COLO829 (cell line): Measurements from ENCODE around the gene XIRP1.

Experiments used
- DNase-seq: peaks from one replicate; pipeline ENCODE4 v3.0.0; 2012; ENCODE audit warnings: low spot score

Gene XIRP1

DNA sequence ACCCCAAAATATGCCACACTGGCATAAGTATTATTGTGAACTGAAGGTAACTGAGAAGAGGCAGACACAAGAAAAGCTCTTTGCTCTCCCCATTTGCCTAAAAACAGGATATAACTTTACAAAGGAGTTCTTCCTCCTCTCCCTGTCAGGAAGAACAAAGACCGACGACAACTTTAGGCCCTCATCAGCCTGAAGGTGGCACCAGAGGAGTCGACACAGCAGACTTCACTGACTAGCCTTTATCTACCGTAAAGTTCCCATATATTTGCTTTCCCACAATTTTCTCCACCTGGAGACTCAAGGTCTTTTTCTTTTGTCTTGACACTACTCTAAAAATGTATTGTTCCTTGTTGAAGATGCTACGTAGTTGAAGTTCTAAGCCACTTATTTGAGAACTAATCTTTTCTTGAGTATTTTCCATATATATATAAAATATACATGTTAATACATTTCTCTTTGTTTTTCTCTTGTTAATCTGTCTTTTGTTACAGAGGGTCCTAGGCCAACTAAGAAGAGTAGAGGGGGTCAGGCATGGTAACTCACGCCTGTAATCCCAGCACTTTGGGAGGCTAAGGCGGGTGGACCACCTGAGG is 16.2 kb upstream of the XIRP1 start:
- peak; percentile 74 for DNase-seq

DNA sequence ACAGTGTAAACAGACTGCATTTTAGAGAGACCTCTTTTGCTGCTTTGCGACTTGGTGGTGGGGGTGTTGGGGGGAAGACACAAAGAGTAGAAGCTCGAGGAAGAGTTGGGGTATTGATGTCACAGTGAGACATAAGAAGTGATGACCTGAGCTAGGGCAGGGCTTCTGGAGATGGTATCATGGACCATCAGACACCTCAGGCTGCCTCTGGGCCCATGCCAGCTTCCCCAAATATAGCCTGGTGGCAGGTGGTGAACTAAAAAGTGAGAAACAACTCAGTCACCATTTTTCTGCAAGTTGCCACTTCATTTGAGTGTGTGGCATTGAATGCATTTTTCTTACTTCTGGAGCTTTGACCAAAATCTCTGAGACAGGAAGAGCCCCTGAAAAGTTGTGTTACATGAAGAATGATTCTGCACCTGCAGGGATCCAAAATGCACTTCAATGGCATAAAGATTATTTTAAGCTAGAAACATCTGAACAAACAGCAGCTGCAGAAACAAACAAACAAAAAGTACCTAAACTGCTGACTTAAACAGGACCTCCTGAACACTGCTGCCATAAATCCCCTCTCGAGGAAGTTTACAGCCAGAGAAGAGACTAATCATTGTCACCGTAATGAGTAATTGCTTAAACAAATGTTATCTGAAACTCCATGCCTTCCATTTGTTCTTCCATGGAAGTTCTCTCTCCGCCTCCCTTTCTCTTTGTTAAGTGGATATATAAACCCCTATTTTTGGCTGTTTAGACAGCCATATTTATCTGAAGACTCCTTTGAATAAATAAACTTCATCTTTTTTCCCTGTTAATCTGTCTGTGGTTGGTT is 15.2 kb upstream of the XIRP1 start:
- DNase-seq, result no peak

DNA sequence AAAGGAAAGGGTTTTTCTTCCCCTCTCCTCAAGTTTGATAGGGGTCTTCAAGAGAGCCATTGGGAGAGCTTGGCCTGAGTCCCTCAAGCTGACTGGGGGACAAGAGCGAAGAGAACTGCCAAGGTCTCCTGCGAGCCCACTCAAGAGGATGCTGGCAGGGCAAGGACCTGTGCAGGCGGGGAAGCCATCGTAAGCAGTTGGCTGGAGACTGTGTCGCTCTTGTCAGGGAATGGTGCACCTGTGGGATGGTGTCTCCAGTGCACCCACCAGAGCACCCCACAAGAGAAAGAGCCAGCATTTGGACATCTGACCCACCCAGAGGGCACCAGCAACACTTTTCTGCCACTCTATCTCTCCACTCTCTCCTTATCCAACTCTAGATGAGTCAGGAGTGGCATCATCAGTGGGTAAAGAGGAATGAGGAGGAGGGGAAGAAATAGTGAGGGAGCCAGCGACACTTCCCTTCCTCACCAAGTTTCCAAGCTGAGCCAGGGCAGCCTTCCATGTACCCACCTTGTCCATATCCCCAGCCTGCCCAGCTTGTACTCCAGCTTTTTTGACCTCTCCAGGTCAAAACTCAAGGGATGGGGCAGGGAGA is 13.6 kb upstream of the XIRP1 start:
- no peak for DNase-seq

DNA sequence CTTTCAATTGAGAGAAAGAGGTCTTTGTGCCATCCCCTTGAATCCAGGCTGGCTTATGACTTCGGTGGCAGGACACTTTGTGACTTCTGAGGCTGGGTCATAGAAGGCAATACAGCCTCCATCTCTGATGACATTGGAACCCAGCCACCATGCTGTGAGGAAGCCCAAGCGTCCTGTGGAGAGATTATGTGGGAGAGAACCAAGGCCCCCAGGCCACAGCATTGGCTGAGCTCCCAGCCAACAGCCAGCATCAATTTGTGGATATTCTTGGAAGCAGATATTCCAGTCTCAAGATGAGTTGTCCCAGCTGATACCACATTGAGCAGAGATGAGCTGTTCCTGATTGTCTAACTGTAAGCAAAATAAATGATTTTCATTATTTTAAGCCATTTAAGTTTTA is 12.7 kb upstream of the XIRP1 start:
- DNase-seq, result no peak

DNA sequence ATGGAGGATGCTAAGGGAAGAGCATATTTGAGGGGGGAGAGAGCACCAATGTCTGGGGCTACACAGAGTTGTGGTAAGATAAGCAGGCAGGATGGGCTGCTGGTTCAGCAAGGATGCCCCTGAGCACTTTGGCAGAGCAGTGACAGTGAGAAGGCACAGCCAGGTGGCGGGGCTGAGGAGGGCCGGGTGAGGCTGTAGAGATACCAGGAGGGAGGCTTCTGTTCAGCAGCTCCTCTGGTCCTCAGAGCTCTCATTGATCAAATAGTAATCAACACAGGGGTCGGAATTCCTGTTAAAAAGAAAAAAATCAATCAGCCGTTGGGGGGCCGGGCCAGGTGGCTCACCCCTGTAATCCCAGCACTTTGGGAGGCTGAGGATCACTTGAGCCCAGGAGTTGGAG is 11.5 kb upstream of the XIRP1 start:
- no peak for DNase-seq

DNA sequence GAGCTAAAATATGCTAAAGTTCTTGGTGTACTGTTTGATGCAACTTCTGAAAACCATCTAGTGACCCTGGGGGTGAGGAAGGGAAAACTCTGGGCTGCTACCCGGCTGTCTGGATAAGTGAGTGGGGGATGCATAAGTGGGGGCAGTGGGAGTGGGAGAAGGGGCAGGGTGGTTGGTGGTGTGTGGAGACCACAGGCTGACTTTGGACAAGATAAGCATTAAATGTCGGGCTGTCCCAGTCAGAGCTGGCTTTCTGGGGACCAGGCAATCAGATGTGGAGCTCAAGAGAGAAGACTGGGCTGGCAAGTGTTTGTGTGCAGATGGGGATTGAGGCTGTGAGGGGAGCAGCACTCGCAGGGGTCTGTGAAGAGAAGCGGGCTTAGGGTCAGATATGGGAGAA is 11.0 kb upstream of the XIRP1 start:
- DNase-seq, result no peak

DNA sequence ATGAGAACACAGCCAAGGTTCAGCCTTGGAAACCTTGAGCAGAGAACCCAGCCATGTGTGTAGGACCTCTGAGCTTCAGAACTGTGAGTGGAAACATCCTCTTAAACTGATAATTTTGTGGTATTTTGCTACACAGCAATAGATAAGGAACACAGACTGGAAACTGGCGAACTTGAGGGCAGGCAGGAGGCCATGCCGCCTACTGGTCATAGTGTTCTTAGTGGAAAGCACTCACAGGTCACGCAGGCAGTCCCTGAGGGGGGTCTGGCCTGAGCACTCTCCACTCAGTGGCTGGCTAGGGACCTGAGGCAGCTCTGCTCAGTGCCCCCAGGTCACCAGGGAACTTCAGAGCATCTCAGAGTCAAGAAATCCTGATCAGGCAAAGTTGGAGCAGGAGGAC is 9.7 kb upstream of the XIRP1 start:
- DNase-seq, result no peak

DNA sequence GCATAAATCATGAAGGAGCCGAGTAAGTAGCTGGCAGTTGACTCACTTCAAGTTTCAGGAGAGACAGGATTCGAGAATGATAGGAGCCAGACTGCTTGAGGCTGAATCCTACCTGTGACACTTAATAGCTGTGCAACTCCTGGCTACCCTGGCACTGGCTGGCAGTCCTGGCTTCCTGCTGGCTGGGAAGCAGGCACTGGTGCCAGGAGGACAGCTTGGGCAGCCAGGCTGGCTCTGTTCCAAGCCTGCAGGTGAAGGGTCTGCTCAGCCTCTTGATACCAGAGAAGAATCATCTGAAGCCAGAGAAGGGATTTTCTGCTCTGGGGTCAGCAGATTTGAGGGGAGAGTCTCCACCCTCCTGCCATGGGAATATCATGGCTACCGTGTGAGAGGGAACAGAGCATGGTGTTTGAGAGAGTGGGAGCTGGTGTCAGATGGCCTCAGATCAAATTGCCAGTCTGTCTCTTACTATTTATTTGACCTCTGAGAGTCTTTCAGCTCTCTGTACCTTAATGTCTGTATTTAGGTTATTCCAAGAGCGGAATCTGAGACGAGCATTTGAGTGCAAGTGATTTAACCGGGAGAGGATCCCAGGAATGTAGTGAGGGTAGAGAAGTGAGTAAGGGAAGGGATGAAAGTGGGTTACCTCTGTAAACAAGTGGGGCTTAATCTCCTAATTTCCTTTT is 4.4 kb upstream of the XIRP1 start:
- DNase-seq, result no peak

DNA sequence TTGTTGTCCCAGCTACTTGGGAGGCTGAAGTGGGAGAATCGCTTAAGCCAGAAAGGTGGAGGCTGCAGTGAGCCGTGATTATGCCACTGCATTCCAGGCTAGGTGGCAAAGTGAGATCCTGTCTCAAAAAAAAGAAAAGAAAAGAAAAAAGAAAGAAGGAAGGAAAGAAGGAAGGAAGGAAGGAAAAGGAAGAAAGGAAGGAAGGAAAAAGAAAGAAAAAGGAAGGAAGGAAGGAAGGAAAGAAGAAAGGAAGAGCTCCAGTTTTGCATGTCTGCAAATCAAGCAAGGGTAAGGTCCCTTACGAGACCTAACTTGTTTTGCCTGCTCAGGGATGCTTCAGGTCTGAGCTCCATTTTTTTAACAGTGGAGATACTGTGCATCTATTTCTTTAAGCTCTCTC is 3.6 kb upstream of the XIRP1 start:
- no peak for DNase-seq

DNA sequence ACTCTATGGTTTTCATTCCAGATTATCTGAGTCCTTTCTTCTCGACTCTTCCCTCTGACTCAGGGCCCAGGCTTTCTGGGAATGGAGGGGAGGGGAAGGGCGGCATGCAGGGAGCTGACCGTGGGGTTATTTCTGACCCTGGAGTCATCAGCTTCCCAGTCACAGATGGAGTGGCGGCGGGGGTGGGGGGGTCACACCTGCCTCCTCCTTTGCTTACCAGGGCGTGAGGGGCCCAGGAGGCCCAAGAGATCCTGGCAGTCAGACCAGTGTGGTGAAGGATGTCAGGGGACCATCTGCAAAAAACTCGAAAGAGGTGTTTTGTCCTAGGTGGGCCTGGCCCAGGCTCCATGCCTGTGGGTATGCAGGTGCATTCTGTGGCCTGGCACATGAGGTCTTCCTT is 996 bp upstream of the XIRP1 start:
- no peak for DNase-seq

DNA sequence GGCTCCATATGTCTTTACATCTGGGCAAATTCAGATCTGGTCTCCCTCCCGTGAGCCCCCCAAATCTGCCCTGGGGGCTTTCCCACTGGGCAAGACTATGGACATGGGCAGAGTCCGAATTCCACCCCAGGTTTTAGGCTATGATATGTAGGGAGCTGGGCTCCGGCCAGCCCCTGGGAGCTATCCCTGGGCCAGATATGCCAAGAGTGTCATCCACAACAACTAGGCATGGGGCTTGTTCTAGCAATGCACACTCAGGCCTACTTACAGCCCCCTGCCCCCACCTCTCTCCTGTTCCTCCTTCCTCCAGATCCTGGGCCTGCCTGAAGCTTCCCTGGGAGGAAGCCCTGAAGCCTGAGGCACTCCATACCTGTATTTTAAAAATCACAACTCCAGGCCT is 622 bp downstream of the XIRP1 start:
- DNase-seq, result no peak

DNA sequence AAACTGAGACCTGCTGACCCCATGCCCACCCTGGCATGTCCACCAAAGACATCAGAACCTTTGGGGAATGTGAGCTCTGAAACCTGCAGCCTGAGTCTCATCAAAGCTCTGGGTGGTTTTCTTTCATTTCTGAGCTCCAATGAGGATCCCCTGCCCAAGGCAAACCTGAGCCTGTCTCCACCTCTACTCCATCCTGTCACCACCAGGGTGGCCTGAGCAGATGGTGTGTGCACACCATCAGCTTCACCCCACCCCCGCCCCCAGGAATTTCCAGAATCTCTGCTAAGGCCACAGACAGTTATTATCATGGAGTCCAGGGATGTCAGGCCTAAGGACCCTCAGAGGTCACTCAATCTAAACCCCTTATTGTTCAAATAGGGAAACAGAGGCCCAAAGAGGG is 1.3 kb downstream of the XIRP1 start:
- no peak for DNase-seq

DNA sequence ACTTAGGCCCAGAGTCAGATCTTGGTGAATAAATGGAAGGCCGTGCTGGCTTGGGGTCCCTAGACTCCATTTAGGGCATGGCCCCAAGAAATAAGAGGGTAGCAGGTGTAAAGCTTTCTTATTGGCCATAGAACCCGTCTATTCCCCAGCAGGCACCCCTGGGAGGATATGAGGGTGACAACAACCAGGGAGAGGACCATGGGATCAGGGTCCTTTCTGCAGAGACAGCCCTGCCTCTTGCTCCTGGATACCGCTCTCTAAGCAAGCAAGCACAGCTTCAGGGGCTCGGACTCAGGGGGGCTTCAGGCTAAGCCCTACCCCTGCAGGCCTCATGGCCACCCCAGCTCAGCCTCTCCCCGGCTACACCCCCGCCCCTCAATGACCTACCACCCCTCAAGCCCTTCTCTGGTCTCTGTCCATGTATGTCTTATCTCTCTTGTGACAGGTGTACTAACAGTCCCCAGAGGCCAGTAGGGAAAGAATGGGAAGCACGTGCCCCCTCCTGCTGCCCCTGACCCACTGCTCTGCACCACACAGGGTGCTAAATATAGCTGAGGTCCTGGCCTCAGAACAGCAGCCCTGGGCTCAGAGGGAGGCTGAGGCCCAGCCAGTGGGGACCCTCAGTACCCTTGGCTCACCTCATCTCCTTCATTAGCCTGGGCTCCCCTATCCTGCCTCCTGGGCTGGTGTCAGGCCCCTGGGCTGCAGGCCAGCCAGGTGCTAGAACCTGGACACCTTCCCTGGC is 1.9 kb downstream of the XIRP1 start:
- DNase-seq, result no peak

DNA sequence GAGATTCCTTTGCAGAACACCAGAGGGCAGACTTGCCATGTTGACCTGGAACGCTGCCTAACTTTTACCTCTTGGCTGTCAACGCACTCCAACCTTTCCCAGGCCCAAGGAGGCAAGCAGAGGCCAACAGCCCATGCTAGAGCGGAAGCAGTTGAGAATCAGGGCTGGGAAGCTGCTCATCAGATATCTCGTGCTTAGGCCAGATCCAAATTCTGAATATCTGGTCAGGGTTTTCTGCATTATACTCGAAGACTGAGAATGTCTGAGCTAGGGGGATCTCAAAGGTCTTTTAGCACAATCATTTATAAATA is 2.5 kb downstream of the XIRP1 start:
- peak; percentile 82 for DNase-seq

DNA sequence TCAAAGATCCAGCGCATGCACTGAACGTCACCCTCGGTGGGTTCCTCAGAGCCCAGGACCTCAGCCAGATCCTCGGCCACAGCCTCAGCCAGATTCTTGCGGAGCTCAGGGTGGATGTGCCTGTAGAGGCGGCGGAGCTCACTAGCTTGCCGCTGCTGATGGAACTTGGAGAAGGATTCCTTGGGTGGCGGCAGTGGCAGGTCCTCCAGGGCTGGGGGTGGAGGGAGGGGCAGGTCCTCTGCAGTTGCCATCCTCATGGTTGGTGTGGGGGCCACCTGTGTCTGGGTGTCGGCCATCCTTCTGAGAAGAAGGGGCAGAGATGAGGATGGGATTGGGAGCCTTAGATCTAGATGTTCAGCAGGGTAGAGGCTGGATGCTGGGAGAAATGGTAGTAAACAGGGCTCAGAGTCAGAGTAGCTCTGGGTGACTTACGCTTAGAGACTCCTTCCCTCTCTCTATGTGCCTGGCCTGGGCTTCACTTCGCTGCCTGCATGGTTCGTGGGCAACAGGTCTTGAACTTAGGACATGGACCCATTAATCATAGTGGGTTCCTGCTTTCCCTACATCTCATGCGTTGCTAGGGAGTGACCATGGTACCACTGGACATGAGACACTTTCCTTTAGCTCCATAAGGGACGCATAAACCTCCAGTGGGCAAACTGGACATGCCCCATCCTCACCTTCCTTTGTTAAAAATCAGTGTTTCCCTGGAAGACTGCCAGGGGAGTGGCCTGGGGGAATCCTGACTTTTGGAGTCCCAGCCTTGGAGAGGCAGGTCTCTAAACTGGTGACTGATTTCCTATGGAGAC is 3.0 kb downstream of the XIRP1 start:
- no peak for DNase-seq

DNA sequence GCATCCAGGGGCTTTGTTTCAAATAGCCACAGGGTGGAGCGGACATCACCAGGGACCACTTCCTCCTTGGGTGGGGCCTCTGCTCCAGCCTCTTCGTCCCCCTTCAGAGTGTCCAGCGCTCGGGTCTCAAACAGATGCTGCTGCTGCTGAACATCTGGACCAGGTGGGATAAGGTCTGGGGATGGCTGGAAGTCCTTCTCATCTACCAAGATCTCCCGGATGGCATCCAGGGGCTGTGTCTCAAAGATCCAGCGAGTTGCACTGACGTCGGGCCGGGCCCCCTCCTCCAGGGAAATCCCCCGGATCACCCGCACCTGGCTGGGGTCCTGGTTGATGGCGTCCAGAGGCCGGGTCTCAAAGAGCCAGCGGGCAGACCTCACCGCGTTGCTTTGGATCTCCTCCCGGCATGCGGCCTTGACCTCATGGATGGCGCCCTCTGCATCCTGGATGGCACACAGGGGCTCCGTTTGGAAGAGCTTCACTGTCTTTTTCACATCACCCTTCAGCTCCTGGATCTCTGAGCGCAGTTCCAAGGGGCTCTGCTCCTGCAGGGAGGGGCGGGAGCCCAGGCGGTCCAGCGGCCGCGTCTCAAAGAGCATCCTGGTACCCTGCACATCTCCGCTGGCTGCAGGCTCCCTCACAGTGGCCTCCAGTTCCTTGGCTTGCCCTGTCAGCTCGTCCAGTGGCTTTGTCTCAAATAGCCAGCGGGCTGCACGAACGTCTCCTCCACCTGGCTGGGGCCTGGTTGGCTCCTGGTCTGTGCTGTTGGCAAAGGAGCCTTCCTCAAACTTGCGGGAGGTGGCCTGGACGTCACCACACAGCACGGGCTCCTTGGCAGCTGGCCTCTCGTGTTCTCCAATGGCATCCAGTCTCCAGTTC is 3.9 kb downstream of the XIRP1 start:
- no peak for DNase-seq

DNA sequence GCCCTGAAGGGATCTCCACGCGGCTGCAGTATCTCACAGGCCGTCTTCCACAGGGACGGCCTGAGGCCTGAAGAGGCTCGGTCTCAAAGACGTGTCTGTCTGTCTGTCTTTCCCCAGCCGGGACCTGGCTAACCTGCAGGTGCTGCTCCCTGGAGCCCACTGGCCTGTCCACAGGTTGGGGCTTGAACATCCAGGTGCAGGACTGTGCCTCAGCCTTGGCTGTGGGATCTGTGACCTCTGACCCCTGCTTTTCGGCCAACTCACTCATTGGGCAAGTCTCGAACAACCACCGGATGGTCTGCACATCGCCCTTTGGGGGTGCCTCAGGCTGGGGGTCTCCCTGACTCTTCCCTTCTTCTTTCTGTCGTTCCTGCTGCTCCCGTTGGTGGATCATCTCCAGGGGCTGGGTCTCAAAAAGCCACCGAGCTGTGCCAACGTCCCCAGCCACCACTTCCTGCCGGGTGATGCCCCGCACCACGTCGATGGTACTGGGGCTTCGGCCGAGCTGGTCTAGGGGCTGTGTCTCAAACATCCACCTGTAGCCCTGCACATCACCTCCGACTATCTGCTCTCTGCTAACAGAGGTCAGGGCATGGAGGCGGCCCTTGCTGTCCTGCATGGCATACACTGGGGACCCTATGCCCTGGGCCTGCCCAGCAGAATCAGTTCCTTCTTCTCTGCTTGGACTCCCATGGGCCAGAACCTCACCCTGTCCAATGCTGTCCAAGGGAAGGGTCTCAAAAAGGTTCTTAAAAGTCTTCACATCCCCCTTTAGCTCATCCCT is 4.8 kb downstream of the XIRP1 start:
- no peak for DNase-seq

DNA sequence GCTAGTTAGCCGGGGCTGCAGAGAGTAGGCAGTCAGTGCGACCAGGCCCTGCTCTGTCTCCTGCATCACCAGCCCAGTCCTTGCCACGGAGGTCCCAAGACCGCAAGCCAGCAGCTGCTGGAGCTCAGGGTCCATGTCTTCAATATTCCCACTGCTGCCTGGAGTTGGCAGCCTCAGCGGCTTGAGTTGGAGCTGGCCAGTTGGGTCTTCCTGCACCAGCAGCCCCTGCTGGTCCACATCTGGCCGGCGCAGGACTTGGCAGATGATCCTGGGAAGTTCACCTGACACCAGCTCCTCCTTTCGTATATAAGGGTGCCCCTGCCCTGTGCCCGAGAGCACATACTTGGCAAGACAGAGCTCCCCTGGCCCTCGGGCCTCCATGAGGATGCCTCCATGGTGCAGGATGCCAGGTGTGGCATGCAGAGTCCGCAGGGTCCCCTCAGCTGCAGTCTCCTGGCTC is 5.7 kb downstream of the XIRP1 start:
- no peak for DNase-seq

DNA sequence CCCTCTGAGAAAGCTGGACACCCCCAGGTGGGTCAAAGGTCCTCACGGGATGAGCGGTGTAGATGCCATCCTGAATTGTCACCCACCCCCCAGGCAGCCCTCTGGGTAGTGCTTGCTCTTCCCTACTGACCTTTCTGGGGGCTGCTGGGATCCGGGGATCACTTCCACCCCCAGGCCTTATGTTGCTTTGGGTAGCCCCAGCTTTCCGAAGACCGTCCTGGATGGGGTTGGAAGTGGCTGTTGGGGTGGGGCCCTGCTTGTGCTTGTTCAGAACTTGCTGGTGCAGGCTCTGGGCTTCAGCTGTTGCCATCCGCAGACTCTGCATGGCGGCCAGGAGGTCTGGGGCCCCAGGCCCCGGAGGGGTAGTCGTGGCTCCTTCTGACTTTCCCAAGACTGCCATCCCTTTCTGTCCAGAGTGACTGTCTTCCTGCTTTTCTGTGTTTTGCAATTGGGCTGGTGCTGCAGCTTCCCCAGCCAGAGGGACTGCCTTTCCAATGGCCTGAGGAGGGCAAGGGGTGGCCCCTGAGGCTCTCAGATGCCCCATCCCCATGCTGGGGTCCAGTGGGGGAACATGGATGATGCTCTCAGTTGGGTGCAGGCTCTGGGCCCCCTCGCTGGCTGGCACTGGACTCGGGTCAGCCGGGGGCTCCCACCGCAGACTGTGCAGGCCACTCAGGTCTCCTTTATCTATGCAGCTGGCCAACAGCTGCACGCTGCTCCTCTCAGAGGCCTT is 6.3 kb downstream of the XIRP1 start:
- DNase-seq, result no peak
